HepG2 (cell line): ENCODE results near the gene ENTREP3. TPM values are rescaled to one million over a fixed set of nuclear protein-coding genes. Genes with fewer than 3 reads are reported as not detected.

Source experiments
- AHR ChIP-seq: IDR thresholded peaks from 2 replicates; pipeline ENCODE4 v1.6.1; 2018; ENCODE audit warnings: missing genetic modification reagents, missing compliant biosample characterization
- ATF1 ChIP-seq: IDR thresholded peaks from 2 replicates; pipeline ENCODE4 v1.6.1; 2016; ENCODE audit warnings: mild to moderate bottlenecking, control low read depth
- ATF6 ChIP-seq: sonication (generic); formaldehyde crosslinking; conservative IDR thresholded peaks from 2 replicates; pipeline ENCODE4 v1.4.0; 2020; ENCODE audit warnings: missing genetic modification reagents
- CEBPG ChIP-seq: IDR thresholded peaks from 2 replicates; pipeline ENCODE4 v1.6.1; 2016
- EEA1 ChIP-seq: sonication (generic); formaldehyde crosslinking; IDR thresholded peaks from 2 replicates; pipeline ENCODE4 v1.5.1; 2020; ENCODE audit warnings: mild to moderate bottlenecking, missing genetic modification reagents, borderline replicate concordance
- HNF1B ChIP-seq: sonication (generic); formaldehyde crosslinking; IDR thresholded peaks from 2 replicates; pipeline ENCODE4 v1.5.1; 2020; ENCODE audit warnings: mild to moderate bottlenecking, moderate library complexity, missing genetic modification reagents
- MYC ChIP-seq: sonication (generic); formaldehyde crosslinking; IDR thresholded peaks from 2 replicates; pipeline ENCODE4 v1.9.0; 2021; ENCODE audit warnings: missing genetic modification reagents, borderline replicate concordance
- NONO ChIP-seq, 2 experiments: fragments of 450-650 bp in 1 of 2; sonication (generic) in 1 of 2; formaldehyde crosslinking in 1 of 2; IDR thresholded peaks in 1 of 2; conservative IDR thresholded peaks in 1 of 2; 2 replicates each; pipeline versions ENCODE4 v1.6.1 to v1.8.0; 2017 to 2022; ENCODE audit warnings: mild to moderate bottlenecking in 1 of 2, missing genetic modification reagents in 1 of 2, moderate library complexity in 1 of 2
- ZNF383 ChIP-seq: sonication (generic); formaldehyde crosslinking; IDR thresholded peaks from 2 replicates; pipeline ENCODE4 v1.4.0; 2020; ENCODE audit warnings: missing genetic modification reagents, mild to moderate bottlenecking, borderline replicate concordance
- ZNF414 ChIP-seq: sonication (generic); formaldehyde crosslinking; IDR thresholded peaks from 2 replicates; pipeline ENCODE4 v1.5.0; 2020; ENCODE audit warnings: missing genetic modification reagents
- ZNF704 ChIP-seq: sonication (generic); formaldehyde crosslinking; IDR thresholded peaks from 2 replicates; pipeline ENCODE4 v1.8.1; 2023; ENCODE audit warnings: mild to moderate bottlenecking, inconsistent platforms, moderate library complexity, missing genetic modification reagents, borderline replicate concordance
- polyA plus RNA-seq, 8 experiments: library from polyadenylated mRNA; depleted of rRNA in 3 of 8; stranded (reverse) in 7 of 8; unstranded in 1 of 8; fragments of >200 nt; fragmentation: Illumina TruSeq in 4 of 8; extraction: Trizol in 4 of 8; gene quantifications; 2 replicates each; pipeline versions ENCODE4 v1.2.1 to v1.2.3, GENCODE V29; 2011 to 2016; ENCODE audit warnings: low read depth in 4 of 8, missing spikeins in 1 of 8, mixed read lengths in 1 of 8; ENCODE audit not compliant: insufficient read depth in 1 of 8
- total RNA-seq, 5 experiments: library from RNA; depleted of rRNA; stranded (reverse); fragments of >200 nt; fragmentation: Illumina TruSeq; extraction: Trizol; gene quantifications; 2 replicates each; pipeline ENCODE4 v1.2.3, GENCODE V29; 2016; ENCODE audit warnings: low read depth in 1 of 5
- TF ChIP-seq, protein P1 (sequence below): IDR thresholded peaks from 2 replicates; pipeline ENCODE4 v1.4.0; 2020; ENCODE audit warnings: mild to moderate bottlenecking, missing genetic modification reagents
- TF ChIP-seq, protein P2 (sequence below): sonication (generic); formaldehyde crosslinking; IDR thresholded peaks from 2 replicates; pipeline ENCODE4 v1.4.0; 2020; ENCODE audit warnings: missing genetic modification reagents, mild to moderate bottlenecking, borderline replicate concordance

ENTREP3 gene
- total and polyA plus RNA-seq, 2 of the 13 experiments (the other 11 are each of a cell fraction or from before 2014, with no cell fraction given): 4.1 to 9.9 TPM

DNA sequence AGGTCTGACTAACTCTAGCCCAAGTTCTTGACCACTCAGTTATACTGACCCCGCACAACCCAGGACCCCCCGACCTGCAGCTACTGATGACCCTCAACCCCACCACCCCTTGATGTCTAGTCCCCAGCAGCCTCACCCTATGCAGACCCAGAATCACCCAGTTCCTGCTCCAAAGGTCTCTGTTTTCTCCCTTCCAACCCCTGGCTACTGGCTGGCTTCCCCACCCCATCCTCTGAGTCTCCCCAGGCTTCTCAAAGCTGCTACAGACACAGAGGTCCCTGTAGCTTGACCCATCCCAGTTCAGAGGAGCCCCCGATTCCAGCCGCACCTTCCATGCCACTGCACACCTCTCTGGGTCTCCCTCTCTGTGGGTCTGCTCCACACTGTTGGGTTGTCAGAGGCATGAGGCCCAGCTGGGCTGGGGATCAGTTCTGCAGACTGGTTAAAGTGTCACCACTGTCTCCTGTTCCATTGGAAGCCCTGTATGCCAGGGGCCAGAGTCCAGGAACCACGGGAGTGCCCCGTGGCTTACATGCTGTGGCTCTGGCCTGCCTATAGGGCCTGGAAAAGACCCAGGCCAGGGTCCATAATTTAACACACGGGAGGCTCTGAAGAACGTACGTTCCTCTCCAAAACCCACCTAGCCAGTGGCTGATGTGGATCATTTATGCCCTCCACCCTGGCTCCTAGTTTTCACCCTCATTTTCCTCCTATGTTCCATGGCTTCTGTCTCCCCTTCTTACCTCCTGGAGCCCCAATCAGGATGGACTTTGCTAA, 45.5 kb upstream of the ENTREP3 start (continued):
- TF ChIP-seq, protein P1, sequence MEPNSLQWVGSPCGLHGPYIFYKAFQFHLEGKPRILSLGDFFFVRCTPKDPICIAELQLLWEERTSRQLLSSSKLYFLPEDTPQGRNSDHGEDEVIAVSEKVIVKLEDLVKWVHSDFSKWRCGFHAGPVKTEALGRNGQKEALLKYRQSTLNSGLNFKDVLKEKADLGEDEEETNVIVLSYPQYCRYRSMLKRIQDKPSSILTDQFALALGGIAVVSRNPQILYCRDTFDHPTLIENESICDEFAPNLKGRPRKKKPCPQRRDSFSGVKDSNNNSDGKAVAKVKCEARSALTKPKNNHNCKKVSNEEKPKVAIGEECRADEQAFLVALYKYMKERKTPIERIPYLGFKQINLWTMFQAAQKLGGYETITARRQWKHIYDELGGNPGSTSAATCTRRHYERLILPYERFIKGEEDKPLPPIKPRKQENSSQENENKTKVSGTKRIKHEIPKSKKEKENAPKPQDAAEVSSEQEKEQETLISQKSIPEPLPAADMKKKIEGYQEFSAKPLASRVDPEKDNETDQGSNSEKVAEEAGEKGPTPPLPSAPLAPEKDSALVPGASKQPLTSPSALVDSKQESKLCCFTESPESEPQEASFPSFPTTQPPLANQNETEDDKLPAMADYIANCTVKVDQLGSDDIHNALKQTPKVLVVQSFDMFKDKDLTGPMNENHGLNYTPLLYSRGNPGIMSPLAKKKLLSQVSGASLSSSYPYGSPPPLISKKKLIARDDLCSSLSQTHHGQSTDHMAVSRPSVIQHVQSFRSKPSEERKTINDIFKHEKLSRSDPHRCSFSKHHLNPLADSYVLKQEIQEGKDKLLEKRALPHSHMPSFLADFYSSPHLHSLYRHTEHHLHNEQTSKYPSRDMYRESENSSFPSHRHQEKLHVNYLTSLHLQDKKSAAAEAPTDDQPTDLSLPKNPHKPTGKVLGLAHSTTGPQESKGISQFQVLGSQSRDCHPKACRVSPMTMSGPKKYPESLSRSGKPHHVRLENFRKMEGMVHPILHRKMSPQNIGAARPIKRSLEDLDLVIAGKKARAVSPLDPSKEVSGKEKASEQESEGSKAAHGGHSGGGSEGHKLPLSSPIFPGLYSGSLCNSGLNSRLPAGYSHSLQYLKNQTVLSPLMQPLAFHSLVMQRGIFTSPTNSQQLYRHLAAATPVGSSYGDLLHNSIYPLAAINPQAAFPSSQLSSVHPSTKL (CRISPR knock-in tag): peak; percentile 86
- peak; percentile 91; the same call in 1 of the 2 replicates for TF ChIP-seq ZNF414
- TF ChIP-seq ZNF704: peak; percentile 22; the same call in 1 of the 2 replicates
- TF ChIP-seq ATF6 (CRISPR knock-in tag): 0 out of 2 replicates have a peak, but pooled peaks have one; percentile 56
- TF ChIP-seq CEBPG (CRISPR knock-in tag): peak; percentile 25; the same call in 1 of the 2 replicates
- TF ChIP-seq, protein P2, sequence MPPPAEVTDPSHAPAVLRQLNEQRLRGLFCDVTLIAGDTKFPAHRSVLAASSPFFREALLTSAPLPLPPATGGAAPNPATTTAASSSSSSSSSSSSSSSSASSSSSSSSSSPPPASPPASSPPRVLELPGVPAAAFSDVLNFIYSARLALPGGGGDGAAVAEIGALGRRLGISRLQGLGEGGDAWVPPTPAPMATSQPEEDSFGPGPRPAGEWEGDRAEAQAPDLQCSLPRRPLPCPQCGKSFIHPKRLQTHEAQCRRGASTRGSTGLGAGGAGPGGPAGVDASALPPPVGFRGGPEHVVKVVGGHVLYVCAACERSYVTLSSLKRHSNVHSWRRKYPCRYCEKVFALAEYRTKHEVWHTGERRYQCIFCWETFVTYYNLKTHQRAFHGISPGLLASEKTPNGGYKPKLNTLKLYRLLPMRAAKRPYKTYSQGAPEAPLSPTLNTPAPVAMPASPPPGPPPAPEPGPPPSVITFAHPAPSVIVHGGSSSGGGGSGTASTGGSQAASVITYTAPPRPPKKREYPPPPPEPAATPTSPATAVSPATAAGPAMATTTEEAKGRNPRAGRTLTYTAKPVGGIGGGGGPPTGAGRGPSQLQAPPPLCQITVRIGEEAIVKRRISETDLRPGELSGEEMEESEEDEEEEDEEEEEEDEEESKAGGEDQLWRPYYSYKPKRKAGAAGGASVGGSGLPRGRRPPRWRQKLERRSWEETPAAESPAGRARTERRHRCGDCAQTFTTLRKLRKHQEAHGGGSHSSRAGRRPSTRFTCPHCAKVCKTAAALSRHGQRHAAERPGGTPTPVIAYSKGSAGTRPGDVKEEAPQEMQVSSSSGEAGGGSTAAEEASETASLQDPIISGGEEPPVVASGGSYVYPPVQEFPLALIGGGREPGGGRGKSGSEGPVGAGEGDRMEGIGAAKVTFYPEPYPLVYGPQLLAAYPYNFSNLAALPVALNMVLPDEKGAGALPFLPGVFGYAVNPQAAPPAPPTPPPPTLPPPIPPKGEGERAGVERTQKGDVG (CRISPR knock-in tag): no peak
- peak; percentile 99 for TF ChIP-seq HNF1B (CRISPR knock-in tag)
- TF ChIP-seq ZNF383 (CRISPR knock-in tag): no peak
- no peak for TF ChIP-seq ATF1 (CRISPR knock-in tag)
- TF ChIP-seq EEA1 (CRISPR knock-in tag): peak; percentile 73; the same call in 1 of the 2 replicates
- TF ChIP-seq NONO (IDR thresholded peaks at IDR 0.05): no peak
- peak; percentile 80 for TF ChIP-seq NONO (CRISPR knock-in tag; conservative IDR thresholded peaks at IDR 0.05)
- TF ChIP-seq MYC (CRISPR knock-in tag): peak; percentile 91; the same call in 1 of the 2 replicates
- peak; percentile 90; the same call in 1 of the 2 replicates for TF ChIP-seq AHR (CRISPR knock-in tag)
